Measurements from ENCODE around the gene SLC5A11. TPM values are rescaled to one million over a fixed set of nuclear protein-coding genes. Genes with fewer than 3 reads are reported as not detected.
"Not testable (repeated sequence)": the region's sequence is repeated elsewhere in the genome, so short reads cannot be mapped to it uniquely, and the experiment has no call there.

Gene SLC5A11, protein sequence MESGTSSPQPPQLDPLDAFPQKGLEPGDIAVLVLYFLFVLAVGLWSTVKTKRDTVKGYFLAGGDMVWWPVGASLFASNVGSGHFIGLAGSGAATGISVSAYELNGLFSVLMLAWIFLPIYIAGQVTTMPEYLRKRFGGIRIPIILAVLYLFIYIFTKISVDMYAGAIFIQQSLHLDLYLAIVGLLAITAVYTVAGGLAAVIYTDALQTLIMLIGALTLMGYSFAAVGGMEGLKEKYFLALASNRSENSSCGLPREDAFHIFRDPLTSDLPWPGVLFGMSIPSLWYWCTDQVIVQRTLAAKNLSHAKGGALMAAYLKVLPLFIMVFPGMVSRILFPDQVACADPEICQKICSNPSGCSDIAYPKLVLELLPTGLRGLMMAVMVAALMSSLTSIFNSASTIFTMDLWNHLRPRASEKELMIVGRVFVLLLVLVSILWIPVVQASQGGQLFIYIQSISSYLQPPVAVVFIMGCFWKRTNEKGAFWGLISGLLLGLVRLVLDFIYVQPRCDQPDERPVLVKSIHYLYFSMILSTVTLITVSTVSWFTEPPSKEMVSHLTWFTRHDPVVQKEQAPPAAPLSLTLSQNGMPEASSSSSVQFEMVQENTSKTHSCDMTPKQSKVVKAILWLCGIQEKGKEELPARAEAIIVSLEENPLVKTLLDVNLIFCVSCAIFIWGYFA
- total RNA-seq (2014; rRNA removed; shearing (Covaris generic); ENCODE audit: low replicate concordance): not detected in 2 replicates

DNA sequence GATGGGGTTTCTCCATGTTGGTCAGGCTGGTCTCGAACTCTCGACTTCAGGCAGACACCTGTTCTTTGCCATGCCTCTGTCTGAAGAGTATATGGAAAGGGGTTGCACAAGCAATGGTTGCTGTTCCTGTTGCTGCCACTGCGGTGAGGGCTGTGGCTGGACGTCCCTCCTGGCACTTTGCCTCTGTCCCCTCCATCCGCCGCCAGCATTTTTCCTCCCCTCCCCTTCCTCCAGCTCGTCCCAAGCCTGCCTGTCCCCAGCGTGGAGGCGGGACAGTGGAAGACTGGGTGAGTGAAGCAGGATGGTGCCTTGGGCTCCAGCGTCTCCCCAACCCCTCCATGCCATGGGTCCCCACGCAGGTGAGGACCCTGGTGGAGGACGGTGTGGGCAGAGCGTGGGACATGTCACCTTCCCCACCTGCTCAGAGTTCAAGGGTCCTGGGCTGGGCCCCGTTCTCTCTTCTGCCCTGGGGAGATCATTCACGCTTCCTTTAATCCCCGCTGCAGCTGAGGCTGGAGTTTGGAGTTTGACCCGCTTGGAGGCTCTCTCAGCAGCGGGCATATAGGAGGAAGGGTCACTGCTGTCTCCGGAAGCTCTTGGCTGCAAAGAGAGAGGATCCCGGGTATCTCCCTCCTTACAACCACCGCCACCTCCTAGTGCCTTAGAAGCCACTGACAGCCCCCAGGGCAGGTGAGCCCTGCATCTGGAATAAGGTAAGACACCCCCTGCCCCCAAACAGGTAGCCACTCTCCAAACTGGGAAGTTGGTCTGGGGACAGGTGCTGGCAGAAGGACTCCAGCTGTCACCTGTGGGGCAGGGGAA lies at the start of gene SLC5A11:
Gene SLC5A11 (plus strand): TSS at position 238 of the 822 bp plus-strand sequence. CDS start 12,681 bp downstream, outside the sequence.
- H3K36me3 ChIP-seq: no peaks in the 10 kb centered on the region
- no peaks in the 10 kb centered on the region for H3K9me3 ChIP-seq
- DNase-seq: no peak
- H3K4me3 ChIP-seq: no peak within 1 kb of the TSS
- H3K27me3 ChIP-seq: no peaks in the 10 kb centered on the region

DNA sequence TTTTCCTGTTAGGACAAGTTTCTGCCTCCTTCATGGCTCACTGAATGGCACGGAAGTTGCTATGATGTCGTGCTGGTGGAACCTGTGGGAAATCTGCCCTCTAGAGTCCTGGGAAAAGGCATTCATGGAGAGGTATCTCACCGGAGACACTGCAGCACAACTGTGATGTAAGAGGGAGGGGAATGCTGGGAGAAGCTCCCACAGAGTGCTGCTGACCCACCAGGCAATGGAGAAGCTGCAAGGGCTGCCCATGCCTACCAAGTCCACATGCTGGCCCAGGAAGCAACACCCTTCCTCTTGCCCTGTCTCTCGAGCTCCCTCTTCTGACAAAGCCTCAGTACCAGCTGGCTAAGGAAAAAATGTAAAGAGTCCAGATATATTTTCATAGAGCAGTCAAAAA lies 45.2 kb upstream of the SLC5A11 start:
- no peaks in the 10 kb centered on the region for H3K9me3 ChIP-seq
- H3K36me3 ChIP-seq: peaks cover 97% of the 10 kb centered on the region
- H3K27me3 ChIP-seq: no peaks in the 10 kb centered on the region
- no peak for DNase-seq
- no peak overlapping the region for H3K4me3 ChIP-seq

DNA sequence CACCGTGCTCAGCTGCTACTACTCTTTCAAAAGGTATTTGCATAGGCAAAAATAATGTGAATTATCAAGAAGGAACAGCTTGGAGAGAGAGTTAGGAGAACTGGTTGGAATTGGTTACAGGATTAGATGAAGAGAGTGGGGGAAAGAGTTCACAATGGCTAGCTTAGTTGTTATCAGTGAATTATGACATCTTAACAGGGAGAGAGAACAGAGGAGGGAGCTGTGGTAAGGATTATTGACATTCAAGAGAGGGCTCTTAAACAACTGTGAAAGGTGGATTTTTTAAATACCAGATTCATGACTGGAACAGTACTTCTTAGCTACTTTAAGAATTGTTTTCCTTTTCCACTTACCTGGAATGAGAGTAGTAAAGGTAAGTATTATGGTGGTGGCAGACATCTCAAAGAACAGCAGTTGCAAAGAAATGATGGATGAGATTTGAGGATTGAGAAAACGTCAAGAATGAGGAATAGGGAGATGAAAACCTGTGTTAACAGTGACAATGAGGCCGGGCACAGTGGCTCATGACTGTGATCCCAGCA lies 43.9 kb upstream of the SLC5A11 start:
- Histone ChIP-seq H3K4me3 (no peak overlapping the region), H3K36me3 (peaks cover 98% of the 10 kb centered on the region), H3K27me3 (no peaks in the 10 kb centered on the region), H3K9me3 (no peaks in the 10 kb centered on the region)
- DNase-seq: no peak

DNA sequence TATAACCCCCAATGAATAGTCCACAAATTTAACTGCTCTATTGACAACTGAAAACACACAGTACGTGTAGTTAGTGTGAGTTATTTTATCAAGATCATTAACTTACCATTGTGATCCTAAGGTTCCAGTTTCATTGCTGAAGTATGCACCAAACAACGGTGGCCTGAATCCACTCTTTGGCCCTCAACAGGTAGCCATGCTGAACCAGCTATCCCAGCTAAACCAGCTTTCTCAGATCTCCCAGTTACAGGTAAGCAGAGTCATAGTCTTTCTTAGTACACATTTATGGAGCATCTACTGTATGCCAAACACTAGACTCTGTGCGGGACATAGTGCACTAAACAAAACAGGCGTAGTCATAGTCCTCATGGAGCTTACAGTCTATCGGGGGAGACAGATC lies 40.3 kb upstream of the SLC5A11 start:
- Histone ChIP-seq H3K9me3 (no peaks in the 10 kb centered on the region), H3K27me3 (no peaks in the 10 kb centered on the region), H3K36me3 (peaks cover 97% of the 10 kb centered on the region), H3K4me3 (no peak overlapping the region)
- DNase-seq: no peak

DNA sequence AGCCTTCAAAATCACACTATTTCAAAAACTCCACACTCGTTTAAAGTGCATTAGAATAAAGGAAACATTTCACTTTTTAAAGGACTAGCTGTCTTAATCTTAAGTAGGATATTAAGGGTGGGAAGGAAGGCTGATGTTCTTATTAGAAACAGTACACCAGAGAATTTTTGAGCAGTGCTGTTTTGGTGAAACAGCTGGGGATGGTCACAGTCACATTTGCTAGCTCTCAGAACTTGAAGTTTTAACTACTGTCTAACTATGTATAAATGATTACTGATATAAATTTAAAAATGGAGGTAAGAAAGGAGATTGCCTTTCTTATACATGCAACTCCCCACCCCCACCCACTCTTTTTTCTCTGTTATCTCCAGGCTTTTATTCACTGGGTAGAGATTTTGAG lies 38.5 kb upstream of the SLC5A11 start:
- no peaks in the 10 kb centered on the region for H3K9me3 ChIP-seq
- H3K36me3 ChIP-seq: peaks cover 95% of the 10 kb centered on the region
- H3K27me3 ChIP-seq: no peaks in the 10 kb centered on the region
- H3K4me3 ChIP-seq: no peak overlapping the region
- no peak for DNase-seq

DNA sequence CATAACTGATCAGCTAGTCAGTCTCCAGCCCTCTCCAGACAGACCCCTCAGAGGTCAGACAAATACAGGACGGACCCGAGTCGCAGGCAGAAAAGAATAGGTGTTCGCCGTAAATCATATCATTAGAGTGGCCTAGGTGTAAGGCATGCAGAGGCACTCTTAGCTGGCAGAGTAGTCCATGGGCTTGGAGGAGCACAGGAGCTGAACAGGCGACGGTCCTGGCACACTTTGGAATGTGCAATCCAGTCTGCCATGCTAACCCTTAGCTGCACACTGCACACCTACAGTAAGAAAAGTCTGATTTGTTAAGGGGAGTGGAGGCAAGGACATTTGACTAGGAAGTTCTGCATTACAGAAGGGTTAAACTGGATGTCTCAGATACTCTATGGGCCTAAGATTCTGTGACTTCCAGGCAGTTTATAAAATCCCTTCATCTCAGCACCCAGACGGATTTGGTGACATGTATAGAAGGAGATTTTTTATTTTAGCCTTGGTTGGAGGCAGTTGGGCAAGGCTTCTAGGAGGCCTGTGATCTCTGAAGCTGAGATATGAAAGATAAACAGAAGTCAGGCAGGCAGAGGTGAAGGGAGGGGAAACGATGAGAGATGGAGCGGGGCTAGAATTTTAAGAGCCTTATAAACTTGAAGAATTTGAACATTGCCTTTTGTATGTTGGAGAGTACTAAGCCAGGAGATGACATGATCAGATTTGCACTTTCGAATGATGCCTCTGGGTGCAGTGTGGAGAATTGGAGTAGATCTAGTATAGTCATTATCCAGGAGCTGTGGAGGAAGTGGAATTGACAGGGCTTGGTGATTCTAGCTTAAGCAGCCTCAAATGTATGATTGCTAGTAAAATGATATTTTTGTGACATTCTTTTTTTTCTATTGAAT lies 34.6 kb upstream of the SLC5A11 start:
- no peaks in the 10 kb centered on the region for H3K27me3 ChIP-seq
- H3K36me3 ChIP-seq: peaks cover 92% of the 10 kb centered on the region
- DNase-seq: no peak
- H3K4me3 ChIP-seq: no peak overlapping the region
- H3K9me3 ChIP-seq: no peaks in the 10 kb centered on the region

DNA sequence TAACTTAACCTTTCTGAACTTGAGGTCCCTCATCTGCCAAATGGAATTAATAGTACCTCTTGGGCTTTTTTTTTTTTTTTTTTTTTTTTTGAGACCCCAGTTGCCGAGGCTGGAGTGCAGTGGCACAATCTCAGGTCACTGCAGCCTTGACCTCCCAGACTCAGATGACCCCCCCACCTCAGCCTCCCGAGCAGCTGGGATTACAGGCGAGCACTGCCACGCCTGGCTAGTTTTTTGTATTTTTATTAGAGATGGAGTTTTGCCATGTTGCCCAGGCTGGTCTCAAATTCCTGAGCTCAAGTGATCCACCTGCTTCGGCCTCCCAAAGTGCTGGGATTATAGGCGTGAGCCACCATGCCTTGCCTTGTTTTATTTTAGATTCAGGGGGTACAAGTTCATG lies 33.0 kb upstream of the SLC5A11 start:
- peaks cover 93% of the 10 kb centered on the region for H3K36me3 ChIP-seq
- not testable (repeated sequence) for DNase-seq, H3K4me3 ChIP-seq, H3K9me3 ChIP-seq, H3K27me3 ChIP-seq

DNA sequence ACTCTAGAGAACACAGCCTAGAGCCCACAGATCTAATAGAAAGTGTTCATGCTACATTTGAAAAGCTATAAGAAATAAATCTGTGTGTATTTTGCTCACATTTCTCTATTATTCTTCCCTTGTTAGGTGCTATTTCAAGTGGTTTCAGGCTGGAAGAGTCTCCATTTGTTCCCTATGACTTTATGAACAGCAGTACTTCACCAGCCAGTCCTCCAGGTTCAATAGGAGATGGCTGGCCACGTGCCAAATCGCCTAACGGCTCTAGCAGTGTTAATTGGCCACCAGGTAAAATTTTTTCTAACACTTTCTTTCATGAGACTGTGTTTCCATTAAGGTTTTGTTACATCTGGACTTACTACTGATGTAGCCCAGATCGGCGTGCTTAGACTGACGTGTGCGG lies 30.7 kb upstream of the SLC5A11 start:
- no peak for DNase-seq
- no peak overlapping the region for H3K4me3 ChIP-seq
- H3K36me3 ChIP-seq: peaks cover 93% of the 10 kb centered on the region
- H3K9me3 ChIP-seq: no peaks in the 10 kb centered on the region
- H3K27me3 ChIP-seq: no peaks in the 10 kb centered on the region

DNA sequence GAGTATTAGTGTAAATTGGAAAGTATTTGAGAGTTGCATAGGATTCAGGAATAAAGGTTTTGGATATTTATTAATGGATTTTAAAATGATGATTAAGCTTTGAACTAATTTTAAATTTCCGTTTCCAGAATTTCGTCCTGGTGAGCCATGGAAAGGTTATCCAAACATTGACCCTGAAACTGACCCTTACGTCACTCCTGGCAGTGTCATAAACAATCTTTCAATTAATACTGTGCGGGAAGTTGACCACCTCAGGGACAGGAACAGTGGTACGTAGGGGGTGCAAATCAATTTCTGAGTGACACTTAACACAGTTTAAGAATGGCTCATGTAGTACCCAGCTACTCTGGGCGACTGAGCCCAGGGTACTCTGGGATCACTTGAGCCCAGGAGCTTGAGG lies 29.1 kb upstream of the SLC5A11 start:
- no peak for DNase-seq
- H3K36me3 ChIP-seq: peaks cover 93% of the 10 kb centered on the region

DNA sequence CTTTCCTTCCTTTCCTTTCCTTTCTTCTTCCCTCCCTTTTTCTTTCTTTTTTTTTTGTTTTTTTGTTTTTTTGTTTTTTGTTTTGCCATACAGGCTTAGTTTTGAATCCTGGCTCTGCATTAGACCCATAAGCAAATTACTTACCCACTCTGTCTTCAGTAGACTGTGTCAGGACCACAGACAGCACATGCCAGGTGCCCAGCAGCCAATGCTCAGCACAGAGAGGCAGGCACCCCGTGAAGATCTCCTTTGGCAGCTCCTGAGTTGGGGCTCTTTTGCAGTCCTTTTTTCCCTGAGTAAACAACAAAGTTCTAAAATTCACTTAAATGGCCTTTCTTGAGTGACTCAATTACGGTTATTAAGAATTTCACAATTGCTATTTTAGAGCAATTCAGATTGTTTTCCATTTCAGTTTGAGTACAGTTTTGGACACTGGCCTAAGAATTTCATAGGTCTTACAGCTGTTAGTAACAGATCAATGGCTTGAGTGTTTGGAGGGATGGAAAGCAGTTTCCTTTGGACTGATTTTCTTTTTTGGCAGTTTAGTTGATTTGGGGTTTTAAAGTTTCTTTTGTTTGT lies 26.2 kb upstream of the SLC5A11 start:
- no peaks in the 10 kb centered on the region for H3K27me3 ChIP-seq
- DNase-seq: no peak
- no peaks in the 10 kb centered on the region for H3K9me3 ChIP-seq
- H3K36me3 ChIP-seq: peaks cover 98% of the 10 kb centered on the region
- H3K4me3 ChIP-seq: no peak overlapping the region

More for the DNA sequence above, 29.1 kb upstream of the SLC5A11 start:
- Histone ChIP-seq H3K27me3 (no peaks in the 10 kb centered on the region), H3K9me3 (no peaks in the 10 kb centered on the region), H3K4me3 (no peak overlapping the region)

DNA sequence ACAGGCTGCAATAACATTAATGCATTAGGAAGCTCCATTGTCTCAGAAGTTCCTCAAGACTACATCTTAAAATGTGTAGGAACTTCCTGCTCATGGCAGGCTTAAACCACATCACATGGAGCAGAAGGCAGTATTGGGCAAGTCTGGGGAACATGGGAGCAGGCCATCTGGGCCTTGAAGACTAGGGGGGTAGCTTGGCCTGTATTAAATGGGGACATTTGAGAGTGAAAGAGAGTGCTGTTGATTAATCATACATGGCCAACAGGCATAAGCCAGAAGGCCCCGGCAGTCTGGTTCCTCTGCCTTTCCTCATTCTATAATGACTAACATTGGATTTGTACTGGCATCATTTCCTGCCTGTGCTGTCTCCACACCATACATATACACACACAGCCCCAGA lies 25.2 kb upstream of the SLC5A11 start:
- no peak overlapping the region for H3K4me3 ChIP-seq
- H3K27me3 ChIP-seq: no peaks in the 10 kb centered on the region
- no peak for DNase-seq
- H3K36me3 ChIP-seq: peaks cover 98% of the 10 kb centered on the region
- no peaks in the 10 kb centered on the region for H3K9me3 ChIP-seq

DNA sequence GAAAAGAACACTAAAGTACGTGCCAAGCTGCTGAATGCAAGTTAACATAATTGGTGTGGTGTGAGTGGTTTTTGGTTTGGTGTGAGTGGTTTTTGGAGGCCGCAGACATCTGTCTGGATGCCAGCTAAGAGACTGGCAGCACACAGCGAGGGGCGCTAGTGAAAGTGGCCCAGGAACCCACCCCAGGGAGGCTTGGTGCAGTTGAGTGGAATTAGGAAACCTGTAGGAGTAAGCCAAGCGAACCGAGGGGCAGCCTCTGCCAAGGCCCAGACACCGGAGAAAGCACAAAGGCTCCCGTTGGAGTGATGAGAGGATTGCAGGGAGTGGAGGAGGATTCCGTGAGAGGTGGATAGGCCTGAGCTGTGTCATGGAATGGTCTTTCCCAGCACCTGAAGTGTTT lies 24.6 kb upstream of the SLC5A11 start:
- Histone ChIP-seq H3K27me3 (no peaks in the 10 kb centered on the region), H3K36me3 (peaks cover 98% of the 10 kb centered on the region), H3K9me3 (no peaks in the 10 kb centered on the region), H3K4me3 (no peak overlapping the region)
- DNase-seq: no peak

DNA sequence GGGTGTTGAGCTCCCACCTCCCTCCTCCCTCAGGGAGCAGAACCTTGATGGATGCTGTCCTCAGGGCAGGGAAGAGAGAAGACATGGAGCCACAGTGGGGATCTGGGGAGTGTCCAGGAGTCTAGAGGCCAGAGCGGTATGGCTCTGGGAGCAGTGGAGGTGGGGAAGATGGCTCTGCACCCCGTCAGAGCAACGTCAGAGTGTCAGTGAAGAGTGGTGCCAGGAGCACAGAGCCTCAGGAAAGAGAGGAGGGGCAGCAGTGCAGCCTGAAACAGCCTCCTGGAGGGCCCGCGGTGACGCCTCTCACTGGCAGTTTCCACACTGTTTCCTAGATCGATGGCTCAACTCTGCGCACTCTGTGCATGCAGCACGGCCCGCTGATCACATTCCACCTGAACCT lies 23.2 kb upstream of the SLC5A11 start:
- DNase-seq: no peak
- no peak overlapping the region for H3K4me3 ChIP-seq
- H3K27me3 ChIP-seq: no peaks in the 10 kb centered on the region
- no peaks in the 10 kb centered on the region for H3K9me3 ChIP-seq
- peaks cover 98% of the 10 kb centered on the region for H3K36me3 ChIP-seq

DNA sequence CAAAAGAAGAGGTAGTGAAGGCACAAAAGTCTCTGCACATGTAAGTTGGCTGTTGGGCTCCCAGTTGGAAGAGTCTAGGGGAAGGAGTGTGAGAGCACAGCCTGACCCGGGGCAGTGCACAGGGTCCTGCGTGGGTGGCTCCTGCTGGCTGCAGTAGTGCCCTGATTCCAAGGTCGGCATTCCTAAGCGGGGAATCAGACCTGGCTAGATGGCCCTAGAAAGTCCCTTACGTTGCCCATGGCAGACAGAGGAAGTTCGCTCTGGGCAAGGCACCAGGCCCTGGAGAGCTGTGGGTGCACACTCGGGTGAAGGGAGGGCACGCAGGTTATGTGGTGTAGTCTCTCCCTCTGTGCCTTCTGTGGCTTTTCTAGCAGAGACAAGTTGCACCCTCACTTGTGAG lies 22.8 kb upstream of the SLC5A11 start:
- H3K27me3 ChIP-seq: no peaks in the 10 kb centered on the region
- no peak overlapping the region for H3K4me3 ChIP-seq
- H3K9me3 ChIP-seq: no peaks in the 10 kb centered on the region
- no peak for DNase-seq
- H3K36me3 ChIP-seq: peaks cover 96% of the 10 kb centered on the region

DNA sequence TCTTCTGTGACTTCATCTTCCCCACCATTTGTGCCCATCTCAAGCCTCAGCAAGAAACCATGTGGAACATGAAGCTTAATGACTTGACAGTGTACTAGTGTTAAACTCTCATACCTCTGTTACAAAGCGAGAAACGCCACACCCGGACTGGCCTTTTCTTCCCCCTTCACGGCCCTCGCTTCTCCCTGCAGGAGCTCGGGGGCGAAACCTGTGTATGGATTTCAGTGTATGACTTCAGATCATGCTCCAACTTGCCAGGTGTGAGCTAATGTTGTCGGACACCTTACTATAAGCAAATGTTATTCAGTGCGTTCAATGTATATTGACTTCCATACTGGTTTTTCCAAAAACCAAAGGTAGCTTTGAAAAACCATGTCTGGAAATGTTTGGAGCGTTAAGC lies 20.1 kb upstream of the SLC5A11 start:
- no peak for DNase-seq
- H3K36me3 ChIP-seq: peaks cover 81% of the 10 kb centered on the region
- no peaks in the 10 kb centered on the region for H3K9me3 ChIP-seq
- H3K27me3 ChIP-seq: no peaks in the 10 kb centered on the region
- H3K4me3 ChIP-seq: no peak overlapping the region
